H9 (cell line): Measurements from ENCODE around the gene DPH2. TPM values are rescaled to one million over a fixed set of nuclear protein-coding genes. Genes with fewer than 3 reads are reported as not detected.

Experiments
- DNase-seq: peaks from one replicate; pipeline ENCODE4 v3.0.0-alpha.2; 2017
- H2AFZ ChIP-seq: one replicate; pipeline ENCODE4 v1.6.1; 2013; ENCODE audit warnings: mild to moderate bottlenecking, low read length, control low read depth, moderate library complexity
- H2AK5ac ChIP-seq: 2 replicates; pipeline ENCODE4 v1.6.1; 2013; ENCODE audit warnings: low read length, control low read depth, mixed read lengths; ENCODE audit not compliant: insufficient read length
- H2BK120ac ChIP-seq: one replicate; pipeline ENCODE4 v1.6.1; 2013; ENCODE audit warnings: low read depth, mild to moderate bottlenecking, low read length, control low read depth, inconsistent platforms; ENCODE audit not compliant: poor library complexity, severe bottlenecking
- H2BK12ac ChIP-seq: 2 replicates; pipeline ENCODE4 v1.6.1; 2013; ENCODE audit warnings: low read length, control low read depth, mixed read lengths, low read depth; ENCODE audit not compliant: insufficient read length
- H2BK15ac ChIP-seq: 2 replicates; pipeline ENCODE4 v1.6.1; 2013; ENCODE audit warnings: low read depth, low read length, control low read depth
- H2BK20ac ChIP-seq: one replicate; pipeline ENCODE4 v1.6.1; 2013; ENCODE audit warnings: low read depth, mild to moderate bottlenecking, low read length, control low read depth, inconsistent platforms; ENCODE audit not compliant: poor library complexity, severe bottlenecking
- H2BK5ac ChIP-seq: 2 replicates; pipeline ENCODE4 v1.6.1; 2013; ENCODE audit warnings: low read length, control low read depth, mixed read lengths; ENCODE audit not compliant: insufficient read length
- H3K14ac ChIP-seq: 2 replicates; pipeline ENCODE4 v1.6.1; 2013; ENCODE audit warnings: low read length, control low read depth; ENCODE audit not compliant: insufficient read depth
- H3K18ac ChIP-seq: 2 replicates; pipeline ENCODE4 v1.6.1; 2013; ENCODE audit warnings: low read depth, mild to moderate bottlenecking, mixed read lengths, low read length, control low read depth; ENCODE audit not compliant: insufficient read length
- H3K23ac ChIP-seq: 2 replicates; pipeline ENCODE4 v1.6.1; 2013; ENCODE audit warnings: low read length, control low read depth, mixed read lengths, low read depth; ENCODE audit not compliant: insufficient read length
- H3K23me2 ChIP-seq: 2 replicates; pipeline ENCODE4 v1.6.1; 2013; ENCODE audit warnings: low read depth, mild to moderate bottlenecking, mixed read lengths, low read length, control low read depth; ENCODE audit not compliant: insufficient read length, poor library complexity, severe bottlenecking
- H3K27ac ChIP-seq: 2 replicates; pipeline ENCODE4 v1.5.1; 2013; ENCODE audit warnings: low read length, control low read depth, mixed read lengths, low read depth; ENCODE audit not compliant: insufficient read length
- H3K27me3 ChIP-seq: 2 replicates; pipeline ENCODE4 v1.6.1; 2013; ENCODE audit warnings: low read length, control low read depth, inconsistent platforms; ENCODE audit not compliant: insufficient read depth
- H3K4ac ChIP-seq: 2 replicates; pipeline ENCODE4 v1.6.1; 2013; ENCODE audit warnings: low read depth, mild to moderate bottlenecking, control low read depth, inconsistent platforms, low read length, moderate library complexity
- H3K4me1 ChIP-seq: 2 replicates; pipeline ENCODE4 v1.6.1; 2013; ENCODE audit warnings: low read length, control low read depth, inconsistent platforms; ENCODE audit not compliant: insufficient read depth
- H3K4me2 ChIP-seq: 2 replicates; pipeline ENCODE4 v1.6.1; 2013; ENCODE audit warnings: low read length, control low read depth, mixed read lengths; ENCODE audit not compliant: insufficient read length, insufficient read depth
- H3K56ac ChIP-seq: 2 replicates; pipeline ENCODE4 v1.6.1; 2013; ENCODE audit warnings: low read depth, mild to moderate bottlenecking, mixed read lengths, low read length, control low read depth; ENCODE audit not compliant: insufficient read length
- H3K79me1 ChIP-seq: 2 replicates; pipeline ENCODE4 v1.6.1; 2013; ENCODE audit warnings: low read depth, mild to moderate bottlenecking, moderate library complexity, low read length, control low read depth, inconsistent platforms; ENCODE audit not compliant: insufficient read depth, poor library complexity, severe bottlenecking
- H3K79me2 ChIP-seq: 2 replicates; pipeline ENCODE4 v1.6.1; 2013; ENCODE audit warnings: low read length, control low read depth, inconsistent platforms; ENCODE audit not compliant: insufficient read depth
- H3K9ac ChIP-seq: 2 replicates; pipeline ENCODE4 v1.6.1; 2013; ENCODE audit warnings: low read length, control low read depth, mixed read lengths; ENCODE audit not compliant: insufficient read length; ENCODE audit errors: extremely low read depth
- H3K9me3 ChIP-seq: one replicate; pipeline ENCODE4 v1.6.1; 2013; ENCODE audit warnings: low read depth, low read length, inconsistent platforms; ENCODE audit not compliant: control insufficient read depth
- H3T11ph ChIP-seq: one replicate; pipeline ENCODE4 v1.6.1; 2013; ENCODE audit warnings: mild to moderate bottlenecking, low read length, control low read depth, inconsistent platforms
- H4K20me1 ChIP-seq: one replicate; pipeline ENCODE4 v1.6.1; 2013; ENCODE audit not compliant: control insufficient read depth, insufficient read length, insufficient read depth
- H4K5ac ChIP-seq: 2 replicates; pipeline ENCODE4 v1.6.1; 2013; ENCODE audit warnings: low read depth, mild to moderate bottlenecking, mixed read lengths, low read length, control low read depth; ENCODE audit not compliant: insufficient read length
- H4K8ac ChIP-seq: replicated peaks from 2 replicates; pipeline ENCODE4 v1.6.1; 2013; ENCODE audit warnings: low read length, control low read depth, mixed read lengths, low read depth; ENCODE audit not compliant: insufficient read length
- H4K91ac ChIP-seq: 2 replicates; pipeline ENCODE4 v1.6.1; 2013; ENCODE audit warnings: low read depth, mild to moderate bottlenecking, moderate library complexity, mixed read lengths, low read length, control low read depth; ENCODE audit not compliant: insufficient read length
- H3K27ac Mint-ChIP-seq, 3 experiments: 2 replicates in 2 of 3; 3 replicates in 1 of 3; pipeline ENCODE4 v1.8.0; 2020 to 2021; ENCODE audit warnings: mixed read lengths in 3 of 3, mild to moderate bottlenecking in 1 of 3, moderate library complexity in 1 of 3
- H3K27me3 Mint-ChIP-seq: 2 replicates; pipeline ENCODE4 v1.8.0; 2021; ENCODE audit warnings: low read depth, mild to moderate bottlenecking, moderate library complexity, mixed read lengths
- H3K36me3 Mint-ChIP-seq, 3 experiments: 2 replicates in 2 of 3; 3 replicates in 1 of 3; pipeline ENCODE4 v1.8.0; 2020 to 2021; ENCODE audit warnings: low read depth in 3 of 3, mixed read lengths in 3 of 3; ENCODE audit not compliant: insufficient read depth in 1 of 3
- H3K4me1 Mint-ChIP-seq, 2 experiments: 2 replicates each; pipeline ENCODE4 v1.8.0; 2020; ENCODE audit warnings: mixed read lengths in 2 of 2
- H3K4me3 Mint-ChIP-seq, 2 experiments: 2 replicates in 1 of 2; 3 replicates in 1 of 2; pipeline ENCODE4 v1.8.0; 2020 to 2021; ENCODE audit warnings: mild to moderate bottlenecking in 2 of 2, mixed read lengths in 2 of 2, moderate library complexity in 1 of 2
- H3K9me3 Mint-ChIP-seq, 2 experiments: 2 replicates in 1 of 2; 3 replicates in 1 of 2; pipeline ENCODE4 v1.8.0; 2020; ENCODE audit warnings: mild to moderate bottlenecking in 2 of 2, mixed read lengths in 2 of 2, moderate library complexity in 1 of 2
- WGBS: extraction: QIAGEN DNeasy Blood & Tissue Kit; methylation state at CpG from one replicate; pipeline ENCODE4 v1.1.7; 2013; ENCODE audit warnings: missing lambda C conversion rate, low lambda C conversion rate, mixed read lengths; ENCODE audit not compliant: insufficient read length; ENCODE audit errors: extremely low coverage; 5-methylcytosine and 5-hydroxymethylcytosine counted together
- total RNA-seq: library from RNA; stranded (reverse); gene quantifications from 2 replicates; pipeline ENCODE4 v1.2.1, GENCODE V29; 2021
- TF ChIP-seq, protein P1 (sequence below): fragments of 200-600 bp; sonication (generic); conservative IDR thresholded peaks from 3 replicates; pipeline ENCODE4 v1.8.0; 2021; ENCODE audit warnings: antibody characterized with exemption, mild to moderate bottlenecking

DPH2 gene
- total RNA-seq, 1 experiment from 2014 or later = 74.4 TPM

GRCh38 chr1:43924516-43924915 is 45.3 kb upstream of the DPH2 start:
- H2BK20ac ChIP-seq = no peak overlapping the region
- no peak overlapping the region for H4K8ac ChIP-seq
- Mint-ChIP-seq H3K9me3 (no peaks in the 10 kb centered on the region), H3K4me3 (no peak overlapping the region), H3K36me3 (peaks cover 6 to 15% (median 7%) of the 10 kb centered on the region in 3 experiments), H3K27me3 (no peaks in the 10 kb centered on the region; the same call in 1 of the 2 replicates), H3K4me1 (peaks cover 8 to 9% of the 10 kb centered on the region in 2 experiments), H3K27ac (no peak overlapping the region)
- no peaks in the 10 kb centered on the region for H3K4me1 ChIP-seq
- H2BK12ac ChIP-seq = no peak overlapping the region
- no peak overlapping the region for H3K56ac ChIP-seq
- no peak overlapping the region for H2BK120ac ChIP-seq
- no peak overlapping the region for H2BK5ac ChIP-seq
- no peaks in the 10 kb centered on the region for H4K20me1 ChIP-seq
- H3K79me1 ChIP-seq = no peaks in the 10 kb centered on the region
- TF ChIP-seq, protein P1, sequence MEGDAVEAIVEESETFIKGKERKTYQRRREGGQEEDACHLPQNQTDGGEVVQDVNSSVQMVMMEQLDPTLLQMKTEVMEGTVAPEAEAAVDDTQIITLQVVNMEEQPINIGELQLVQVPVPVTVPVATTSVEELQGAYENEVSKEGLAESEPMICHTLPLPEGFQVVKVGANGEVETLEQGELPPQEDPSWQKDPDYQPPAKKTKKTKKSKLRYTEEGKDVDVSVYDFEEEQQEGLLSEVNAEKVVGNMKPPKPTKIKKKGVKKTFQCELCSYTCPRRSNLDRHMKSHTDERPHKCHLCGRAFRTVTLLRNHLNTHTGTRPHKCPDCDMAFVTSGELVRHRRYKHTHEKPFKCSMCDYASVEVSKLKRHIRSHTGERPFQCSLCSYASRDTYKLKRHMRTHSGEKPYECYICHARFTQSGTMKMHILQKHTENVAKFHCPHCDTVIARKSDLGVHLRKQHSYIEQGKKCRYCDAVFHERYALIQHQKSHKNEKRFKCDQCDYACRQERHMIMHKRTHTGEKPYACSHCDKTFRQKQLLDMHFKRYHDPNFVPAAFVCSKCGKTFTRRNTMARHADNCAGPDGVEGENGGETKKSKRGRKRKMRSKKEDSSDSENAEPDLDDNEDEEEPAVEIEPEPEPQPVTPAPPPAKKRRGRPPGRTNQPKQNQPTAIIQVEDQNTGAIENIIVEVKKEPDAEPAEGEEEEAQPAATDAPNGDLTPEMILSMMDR = no peak
- no peaks in the 10 kb centered on the region for H3K27me3 ChIP-seq
- no peak overlapping the region for H3T11ph ChIP-seq
- no peak for DNase-seq
- no peak overlapping the region for H3K4ac ChIP-seq
- no peak overlapping the region for H2AFZ ChIP-seq
- WGBS = no CpG with 5 or more reads among the region's 4 CpGs
- H3K4me2 ChIP-seq = no peak overlapping the region
- no peak overlapping the region for H4K5ac ChIP-seq
- no peak overlapping the region for H3K9ac ChIP-seq
- H3K23ac ChIP-seq = no peak overlapping the region
- H3K23me2 ChIP-seq = no peaks in the 10 kb centered on the region
- H3K27ac ChIP-seq = no peak overlapping the region
- H2AK5ac ChIP-seq = no peak overlapping the region
- no peak overlapping the region for H3K14ac ChIP-seq
- H3K9me3 ChIP-seq = no peaks in the 10 kb centered on the region
- H3K18ac ChIP-seq = no peak overlapping the region
- H2BK15ac ChIP-seq = no peak overlapping the region
- no peaks in the 10 kb centered on the region for H3K79me2 ChIP-seq
- no peak overlapping the region for H4K91ac ChIP-seq
